Mesothelial cell of epicardium (in vitro differentiated cells): Measurements from ENCODE around the gene NR1H2. TPM values are rescaled to one million over a fixed set of nuclear protein-coding genes. Genes with fewer than 3 reads are reported as not detected.

Experiments used
- DNase-seq, 2 experiments: peaks; one replicate each; pipeline ENCODE4 v3.0.0; 2021; ENCODE audit warnings: low spot score in 2 of 2; ENCODE audit not compliant: unreplicated experiment in 2 of 2
- H3K27ac Mint-ChIP-seq: 2 replicates; pipeline ENCODE4 v1.8.0; 2021; ENCODE audit warnings: mixed read lengths
- H3K27me3 Mint-ChIP-seq: 2 replicates; pipeline ENCODE4 v1.8.0; 2021; ENCODE audit warnings: low read depth, mixed read lengths
- H3K36me3 Mint-ChIP-seq: 2 replicates; pipeline ENCODE4 v1.8.0; 2021; ENCODE audit warnings: mixed read lengths
- H3K4me1 Mint-ChIP-seq: 2 replicates; pipeline ENCODE4 v1.8.0; 2021; ENCODE audit warnings: mixed read lengths
- H3K4me3 Mint-ChIP-seq: 2 replicates; pipeline ENCODE4 v1.8.0; 2021; ENCODE audit warnings: mild to moderate bottlenecking, moderate library complexity, mixed read lengths
- H3K9me3 Mint-ChIP-seq: 2 replicates; pipeline ENCODE4 v1.8.0; 2021; ENCODE audit warnings: mixed read lengths
- total RNA-seq: library from RNA; stranded (reverse); gene quantifications from 3 replicates; pipeline ENCODE4 v1.2.1, GENCODE V29; 2021
- TF ChIP-seq, protein P1 (sequence below): fragments of 200-600 bp; sonication (generic); IDR thresholded peaks from one replicate; pipeline ENCODE4 v1.5.0; 2021; ENCODE audit warnings: antibody characterized with exemption; ENCODE audit not compliant: unreplicated experiment

Gene NR1H2
- total RNA-seq, 1 donor from 2014 or later, result 39.1 TPM

DNA sequence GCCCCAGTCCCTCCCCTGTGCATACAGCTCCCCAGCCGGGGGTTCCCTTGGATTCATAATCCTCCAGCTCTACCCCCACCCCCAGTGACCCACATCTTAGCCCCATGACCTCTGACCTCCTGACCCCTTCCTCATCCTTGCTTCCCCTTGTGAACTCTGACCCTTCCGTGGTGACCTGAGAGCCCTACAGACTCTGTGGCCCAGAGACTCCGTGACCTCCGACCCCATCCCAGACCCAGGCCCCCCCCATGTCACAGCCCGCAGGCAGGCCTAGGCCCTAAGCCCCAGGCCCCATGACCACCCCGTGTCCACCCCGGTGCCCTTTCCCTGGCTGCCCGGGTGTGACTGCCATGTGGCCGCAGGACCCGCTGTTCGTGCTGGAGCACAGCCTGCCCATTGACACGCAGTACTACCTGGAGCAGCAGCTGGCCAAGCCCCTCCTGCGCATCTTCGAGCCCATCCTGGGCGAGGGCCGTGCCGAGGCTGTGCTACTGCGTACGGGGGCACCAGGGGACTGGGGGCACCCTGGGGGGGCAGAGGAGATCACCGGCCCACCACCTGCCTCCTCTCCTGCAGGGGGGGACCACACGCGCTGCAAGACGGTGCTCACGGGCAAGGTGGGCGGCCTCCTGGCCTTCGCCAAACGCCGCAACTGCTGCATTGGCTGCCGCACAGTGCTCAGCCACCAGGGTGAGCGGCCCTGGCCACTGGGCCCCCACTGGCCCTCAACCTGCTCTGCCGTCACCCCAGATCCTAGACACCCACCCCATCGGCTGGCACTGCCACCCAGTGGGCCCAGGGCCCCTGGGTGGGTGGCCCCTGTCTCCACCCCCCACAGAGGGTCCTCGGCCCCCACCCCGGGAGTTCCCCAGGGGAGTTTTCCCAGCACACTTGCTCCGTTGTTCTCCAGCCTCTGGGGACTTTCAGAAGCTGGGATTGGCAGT lies 40.0 kb downstream of the NR1H2 start:
- TF ChIP-seq, protein P1, sequence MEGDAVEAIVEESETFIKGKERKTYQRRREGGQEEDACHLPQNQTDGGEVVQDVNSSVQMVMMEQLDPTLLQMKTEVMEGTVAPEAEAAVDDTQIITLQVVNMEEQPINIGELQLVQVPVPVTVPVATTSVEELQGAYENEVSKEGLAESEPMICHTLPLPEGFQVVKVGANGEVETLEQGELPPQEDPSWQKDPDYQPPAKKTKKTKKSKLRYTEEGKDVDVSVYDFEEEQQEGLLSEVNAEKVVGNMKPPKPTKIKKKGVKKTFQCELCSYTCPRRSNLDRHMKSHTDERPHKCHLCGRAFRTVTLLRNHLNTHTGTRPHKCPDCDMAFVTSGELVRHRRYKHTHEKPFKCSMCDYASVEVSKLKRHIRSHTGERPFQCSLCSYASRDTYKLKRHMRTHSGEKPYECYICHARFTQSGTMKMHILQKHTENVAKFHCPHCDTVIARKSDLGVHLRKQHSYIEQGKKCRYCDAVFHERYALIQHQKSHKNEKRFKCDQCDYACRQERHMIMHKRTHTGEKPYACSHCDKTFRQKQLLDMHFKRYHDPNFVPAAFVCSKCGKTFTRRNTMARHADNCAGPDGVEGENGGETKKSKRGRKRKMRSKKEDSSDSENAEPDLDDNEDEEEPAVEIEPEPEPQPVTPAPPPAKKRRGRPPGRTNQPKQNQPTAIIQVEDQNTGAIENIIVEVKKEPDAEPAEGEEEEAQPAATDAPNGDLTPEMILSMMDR, result no peak
- Mint-ChIP-seq H3K9me3 (no peaks in the 10 kb centered on the region), H3K27me3 (peaks cover 35% of the 10 kb centered on the region), H3K4me3 (no peak overlapping the region), H3K27ac (no peak overlapping the region), H3K4me1 (peaks cover 6% of the 10 kb centered on the region), H3K36me3 (peaks cover 14% of the 10 kb centered on the region)
- DNase-seq, result no peak

DNA sequence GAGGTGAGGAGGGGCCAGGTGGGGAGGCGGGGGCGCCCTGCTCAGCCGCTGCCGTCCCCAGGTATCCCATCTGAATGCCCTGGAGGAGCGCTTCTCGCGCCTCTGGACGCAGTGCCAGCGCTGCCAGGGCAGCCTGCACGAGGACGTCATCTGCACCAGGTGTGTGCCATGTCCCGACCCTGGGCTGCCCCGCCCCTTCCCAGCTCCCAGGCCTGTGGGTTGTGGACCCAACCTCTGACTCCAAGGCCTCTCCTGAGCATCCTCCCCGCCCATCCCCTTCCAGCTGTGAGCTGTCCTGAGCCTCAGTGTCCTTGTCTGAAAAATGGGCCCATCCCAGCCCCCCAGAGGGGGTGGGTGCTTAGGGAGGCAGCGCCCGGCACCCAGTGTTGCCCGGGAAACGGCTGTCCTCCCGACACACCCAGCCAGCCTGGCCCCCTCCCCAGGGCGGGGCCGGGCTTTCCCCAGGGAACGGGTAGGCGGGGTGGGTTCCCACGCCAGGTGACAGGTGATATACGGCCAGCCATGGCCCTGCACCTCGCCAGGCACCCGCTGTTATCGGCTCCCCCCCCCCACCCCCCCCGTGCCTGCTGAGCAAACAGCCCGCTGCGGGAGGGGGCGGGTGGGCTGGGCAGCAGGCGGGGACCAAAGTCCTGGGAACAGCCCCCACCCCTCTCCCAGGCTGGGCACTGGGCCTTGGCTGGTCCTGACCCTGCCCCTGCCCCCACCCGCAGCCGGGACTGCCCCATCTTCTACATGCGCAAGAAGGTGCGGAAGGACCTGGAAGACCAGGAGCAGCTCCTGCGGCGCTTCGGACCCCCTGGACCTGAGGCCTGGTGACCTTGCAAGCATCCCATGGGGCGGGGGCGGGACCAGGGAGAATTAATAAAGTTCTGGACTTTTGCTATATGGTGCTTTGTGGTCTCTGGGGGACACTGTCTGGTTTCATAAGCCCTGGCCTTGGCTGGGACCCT lies 41.1 kb downstream of the NR1H2 start:
- TF ChIP-seq, protein P1, result no peak
- H3K4me3 Mint-ChIP-seq, result no peak overlapping the region
- H3K27me3 Mint-ChIP-seq, result peaks cover 43% of the 10 kb centered on the region
- no peaks in the 10 kb centered on the region for H3K9me3 Mint-ChIP-seq
- peaks cover 10% of the 10 kb centered on the region for H3K36me3 Mint-ChIP-seq
- no peak overlapping the region for H3K27ac Mint-ChIP-seq
- peaks cover 6% of the 10 kb centered on the region for H3K4me1 Mint-ChIP-seq
- DNase-seq, result no peak

GRCh38 chr19:50418176-50419021 lies 42.1 kb downstream of the NR1H2 start, which contains the start of gene SPIB:
Gene SPIB, plus strand, starts transcription at chr19:50418938. Its CDS starts 25 bp downstream, at chr19:50418963.
- Mint-ChIP-seq H3K36me3 (peaks cover 2% of the 10 kb centered on the region), H3K27ac (no peak within 1 kb of the TSS), H3K9me3 (no peaks in the 10 kb centered on the region), H3K27me3 (peaks cover 43% of the 10 kb centered on the region), H3K4me3 (peak within 1 kb of the TSS; percentile 32), H3K4me1 (peaks cover 6% of the 10 kb centered on the region)
- DNase-seq, result no peak
- TF ChIP-seq, protein P1, result no peak

DNA sequence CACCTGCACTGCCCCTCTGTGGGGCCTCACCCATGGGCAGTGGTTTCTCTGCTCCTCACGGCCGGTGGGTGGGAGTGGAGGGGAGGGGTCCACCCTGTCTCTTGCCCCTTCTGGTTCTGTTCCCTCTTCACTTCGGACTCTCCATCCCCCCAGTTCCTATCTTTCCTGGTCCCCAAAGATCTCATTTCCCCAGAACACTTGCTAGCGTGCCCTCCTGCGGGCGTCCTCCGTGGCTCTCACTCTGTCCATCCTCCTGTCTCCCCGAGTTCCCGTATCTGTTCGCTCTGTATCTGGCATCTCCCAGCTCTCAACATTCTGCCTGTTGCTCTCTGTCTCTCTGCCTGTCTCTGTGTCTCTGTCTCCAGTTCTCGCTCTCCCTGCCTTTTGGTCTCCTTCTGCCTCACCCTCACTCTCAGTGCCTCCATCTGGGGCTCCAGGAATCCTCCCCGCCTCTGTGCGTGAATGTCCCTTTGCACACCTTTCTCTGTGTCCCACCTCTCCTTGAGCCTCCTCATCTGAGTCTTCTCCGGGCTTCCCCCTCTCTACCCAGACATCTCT lies 42.8 kb downstream of the NR1H2 start:
- TF ChIP-seq, protein P1, result no peak
- no peak for DNase-seq
- Mint-ChIP-seq H3K36me3 (peaks cover 2% of the 10 kb centered on the region), H3K9me3 (no peaks in the 10 kb centered on the region), H3K27ac (no peak overlapping the region), H3K4me1 (peaks cover 6% of the 10 kb centered on the region), H3K4me3 (peak overlapping the region; percentile 32), H3K27me3 (peaks cover 43% of the 10 kb centered on the region)

DNA sequence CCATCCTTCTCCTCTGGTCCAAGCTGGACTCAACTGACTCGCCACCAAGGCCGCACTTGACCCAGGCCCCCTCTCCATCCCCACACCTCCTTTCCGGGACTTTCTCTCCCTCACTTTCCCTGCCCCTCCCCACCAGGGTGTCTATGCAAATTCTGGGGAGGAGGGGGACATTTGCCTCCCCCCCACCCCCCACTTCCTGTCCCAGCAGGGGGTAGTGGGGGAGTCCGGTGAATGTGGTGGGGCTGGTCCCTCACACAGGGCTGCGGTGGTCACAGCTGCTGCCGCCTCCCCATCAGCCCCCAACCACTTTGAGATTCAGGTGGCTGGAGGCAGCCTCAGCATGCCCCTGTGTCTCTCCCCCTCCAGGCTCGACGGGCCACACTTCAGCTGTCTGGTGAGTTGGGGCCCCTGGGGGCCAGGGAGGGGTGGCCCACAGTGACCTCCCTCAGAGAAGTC lies 43.4 kb downstream of the NR1H2 start:
- H3K27ac Mint-ChIP-seq, result no peak overlapping the region
- peaks cover 2% of the 10 kb centered on the region for H3K36me3 Mint-ChIP-seq
- H3K9me3 Mint-ChIP-seq, result no peaks in the 10 kb centered on the region
- H3K27me3 Mint-ChIP-seq, result peaks cover 43% of the 10 kb centered on the region
- peaks cover 6% of the 10 kb centered on the region for H3K4me1 Mint-ChIP-seq
- H3K4me3 Mint-ChIP-seq, result no peak overlapping the region
- TF ChIP-seq, protein P1, result no peak
- DNase-seq, result no peak
